ENCODE results near the gene NPTN. TPM values are rescaled to one million over a fixed set of nuclear protein-coding genes. Genes with fewer than 3 reads are reported as not detected.

The NPTN gene
- polyA plus RNA-seq, 1 donor (not counting 4 experiments of a cell fraction or from before 2014, with no cell fraction given), result 223 TPM

DNA sequence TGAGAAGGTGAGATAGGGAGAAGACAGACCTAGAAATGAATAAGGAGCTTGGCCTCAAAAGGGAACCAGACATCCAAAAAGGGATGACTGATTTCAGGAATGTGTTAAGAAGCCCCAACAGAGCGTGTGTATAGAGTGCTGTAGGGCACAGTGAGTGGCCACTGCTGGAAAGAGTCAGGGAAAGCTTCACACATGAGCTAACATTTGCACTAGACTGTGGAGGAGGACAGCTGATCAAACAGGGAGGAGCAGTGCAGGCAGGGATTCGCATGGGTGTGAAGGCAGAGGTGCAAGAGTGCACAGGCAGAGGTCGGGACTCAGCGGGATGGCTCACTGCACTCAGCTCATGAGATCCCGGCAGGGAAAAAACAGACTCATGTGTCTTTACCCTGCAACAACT, 61.8 kb downstream of the NPTN start:
- dilution Hi-C loops (cut with MboI; ENCODE audit: extremely low pct_ligation_motif_present, low sequenced_read_pairs), result no loop called here
- H3K4me1 ChIP-seq (ENCODE audit: control insufficient read depth, extremely low read depth, insufficient read depth, low read length), result peaks cover 30% of the 10 kb centered on the region

DNA sequence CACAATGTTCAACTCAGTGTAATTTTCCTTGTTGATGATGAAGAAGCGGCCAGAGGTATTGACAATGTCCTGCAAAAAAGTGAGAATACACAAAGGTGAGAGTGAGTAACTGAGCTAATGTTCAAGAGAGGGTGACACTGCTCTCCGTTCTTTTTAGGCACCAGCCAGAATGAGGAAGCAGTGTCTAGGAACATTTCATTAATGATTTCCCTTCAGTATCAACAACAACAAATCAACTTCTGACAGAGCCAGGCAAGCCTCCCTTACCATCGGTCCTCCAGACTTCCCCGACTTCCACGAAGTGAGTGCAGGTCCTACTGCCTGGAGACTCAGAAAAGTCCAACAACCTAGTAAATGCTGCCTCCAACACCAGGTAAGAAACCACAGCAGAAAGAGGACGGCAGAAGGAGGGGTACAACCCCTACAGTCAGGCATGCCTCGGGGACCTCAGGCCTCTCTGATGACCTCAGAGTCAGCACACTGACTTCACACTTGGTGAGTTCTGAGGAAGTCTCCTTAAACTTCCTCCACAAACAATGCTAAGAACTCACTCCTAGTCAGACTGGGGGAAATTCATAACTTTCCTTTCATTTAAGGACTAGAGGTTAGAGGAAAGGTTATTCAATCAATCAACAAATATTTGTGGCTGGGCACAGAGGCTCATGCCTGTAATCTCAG, 62.7 kb downstream of the NPTN start:
- H2AFZ ChIP-seq (ENCODE audit: control insufficient read depth, low read length), result no peak overlapping the region
- DNase-seq (ENCODE audit: low read depth, low spot score), result no peak
- dilution Hi-C loops (cut with MboI; ENCODE audit: extremely low pct_ligation_motif_present, low sequenced_read_pairs), result no loop called here
- peaks cover 3% of the 10 kb centered on the region for H4K20me1 ChIP-seq (ENCODE audit: control insufficient read depth, extremely low read depth, insufficient read depth, low read length)
- H3K9me3 ChIP-seq (ENCODE audit: control insufficient read depth, low read depth, low read length), result no peaks in the 10 kb centered on the region
- H3K4me2 ChIP-seq (ENCODE audit: control insufficient read depth, extremely low read depth, insufficient read depth, low read depth, low read length), result no peak overlapping the region
- H3K4me3 ChIP-seq (ENCODE audit: control insufficient read depth in 2 of 3, extremely low read depth in 1 of 3, insufficient read depth in 2 of 3, low read depth in 1 of 3, low read length in 3 of 3), result no peak overlapping the region
- H3K36me3 ChIP-seq (ENCODE audit: control insufficient read depth in 2 of 2, extremely low read depth in 1 of 2, insufficient read depth in 2 of 2, low read length in 2 of 2), result peaks cover 31 to 51% of the 10 kb centered on the region in 2 experiments
- H3K9me1 ChIP-seq (ENCODE audit: control insufficient read depth, extremely low read depth, insufficient read depth, low read length), result peaks cover 5% of the 10 kb centered on the region
- no peaks in the 10 kb centered on the region for H3K79me2 ChIP-seq (ENCODE audit: control insufficient read depth, insufficient read depth, low read length)
- H3K9ac ChIP-seq (ENCODE audit: control insufficient read depth, extremely low read depth, insufficient read depth, low read length), result no peak overlapping the region
- H3K4me1 ChIP-seq (ENCODE audit: control insufficient read depth, extremely low read depth, insufficient read depth, low read length), result peaks cover 22% of the 10 kb centered on the region
- TF ChIP-seq, protein P1, sequence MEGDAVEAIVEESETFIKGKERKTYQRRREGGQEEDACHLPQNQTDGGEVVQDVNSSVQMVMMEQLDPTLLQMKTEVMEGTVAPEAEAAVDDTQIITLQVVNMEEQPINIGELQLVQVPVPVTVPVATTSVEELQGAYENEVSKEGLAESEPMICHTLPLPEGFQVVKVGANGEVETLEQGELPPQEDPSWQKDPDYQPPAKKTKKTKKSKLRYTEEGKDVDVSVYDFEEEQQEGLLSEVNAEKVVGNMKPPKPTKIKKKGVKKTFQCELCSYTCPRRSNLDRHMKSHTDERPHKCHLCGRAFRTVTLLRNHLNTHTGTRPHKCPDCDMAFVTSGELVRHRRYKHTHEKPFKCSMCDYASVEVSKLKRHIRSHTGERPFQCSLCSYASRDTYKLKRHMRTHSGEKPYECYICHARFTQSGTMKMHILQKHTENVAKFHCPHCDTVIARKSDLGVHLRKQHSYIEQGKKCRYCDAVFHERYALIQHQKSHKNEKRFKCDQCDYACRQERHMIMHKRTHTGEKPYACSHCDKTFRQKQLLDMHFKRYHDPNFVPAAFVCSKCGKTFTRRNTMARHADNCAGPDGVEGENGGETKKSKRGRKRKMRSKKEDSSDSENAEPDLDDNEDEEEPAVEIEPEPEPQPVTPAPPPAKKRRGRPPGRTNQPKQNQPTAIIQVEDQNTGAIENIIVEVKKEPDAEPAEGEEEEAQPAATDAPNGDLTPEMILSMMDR (optimal IDR thresholded peaks at IDR 0.05 in 1 of 3, IDR thresholded peaks at IDR 0.05 in 1 of 3, conservative IDR thresholded peaks at IDR 0.05 in 1 of 3; ENCODE audit: extremely low read depth in 1 of 3, insufficient read depth in 2 of 3, low read length in 3 of 3), result no peak
- no peak for TF ChIP-seq EZH2 (IDR thresholded peaks at IDR 0.05; ENCODE audit: low read length)
- no peak overlapping the region for H3K27ac ChIP-seq (ENCODE audit: control insufficient read depth, insufficient read depth, low read length)
- no peaks in the 10 kb centered on the region for H3K27me3 ChIP-seq (ENCODE audit: control insufficient read depth, extremely low read depth, insufficient read depth, low read length)
- FAIRE-seq, result no peak

More for the DNA sequence above, 61.8 kb downstream of the NPTN start:
- Histone ChIP-seq H4K20me1 (ENCODE audit: control insufficient read depth, extremely low read depth, insufficient read depth, low read length) (peaks cover 6% of the 10 kb centered on the region), H3K9me1 (ENCODE audit: control insufficient read depth, extremely low read depth, insufficient read depth, low read length) (peaks cover 5% of the 10 kb centered on the region), H3K27me3 (ENCODE audit: control insufficient read depth, extremely low read depth, insufficient read depth, low read length) (no peaks in the 10 kb centered on the region), H3K9ac (ENCODE audit: control insufficient read depth, extremely low read depth, insufficient read depth, low read length) (no peak overlapping the region), H3K79me2 (ENCODE audit: control insufficient read depth, insufficient read depth, low read length) (no peaks in the 10 kb centered on the region), H2AFZ (ENCODE audit: control insufficient read depth, low read length) (no peak overlapping the region), H3K4me3 (ENCODE audit: control insufficient read depth in 2 of 3, extremely low read depth in 1 of 3, insufficient read depth in 2 of 3, low read depth in 1 of 3, low read length in 3 of 3) (no peak overlapping the region), H3K4me2 (ENCODE audit: control insufficient read depth, extremely low read depth, insufficient read depth, low read depth, low read length) (no peak overlapping the region), H3K27ac (ENCODE audit: control insufficient read depth, insufficient read depth, low read length) (no peak overlapping the region), H3K36me3 (ENCODE audit: control insufficient read depth in 2 of 2, extremely low read depth in 1 of 2, insufficient read depth in 2 of 2, low read length in 2 of 2) (peaks cover 28 to 48% of the 10 kb centered on the region in 2 experiments), H3K9me3 (ENCODE audit: control insufficient read depth, low read depth, low read length) (no peaks in the 10 kb centered on the region)
- TF ChIP-seq, protein P1 (optimal IDR thresholded peaks at IDR 0.05 in 1 of 3, IDR thresholded peaks at IDR 0.05 in 1 of 3, conservative IDR thresholded peaks at IDR 0.05 in 1 of 3; ENCODE audit: extremely low read depth in 1 of 3, insufficient read depth in 2 of 3, low read length in 3 of 3), result no peak
- TF ChIP-seq EZH2 (IDR thresholded peaks at IDR 0.05; ENCODE audit: low read length), result no peak
- FAIRE-seq (no peak), DNase-seq (ENCODE audit: low read depth, low spot score) (no peak)

Measured in keratinocyte (primary cell).